HepG2 (cell line): ENCODE results near the gene WWC1. TPM values are rescaled to one million over a fixed set of nuclear protein-coding genes. Genes with fewer than 3 reads are reported as not detected.
A peak's percentile ranks its signal among the peaks of the same experiment; 100 is the strongest.

Experiments used
- ATAC-seq: fragments of 200-7000 bp; cut with Tn5 transposase; 3 replicates; pipeline ENCODE4 v1.9.1; 2020; ENCODE audit warnings: mild to moderate bottlenecking, moderate library complexity
- BruUV-seq: library from RNA; stranded (reverse); fragments of 400-500 nt; replicated peaks from 2 replicates; lab custom pipeline; 2021; lab: Mats Ljungman, UMichigan
- CTCF ChIA-PET: fragments of 300-600 bp; formaldehyde crosslinking; extraction: SDS; loops from one replicate; lab custom pipeline; 2021; ENCODE audit warnings: low total read pairs, inconsistent platforms, low intra/inter-chr PET ratio; lab: Yijun Ruan, JAX
- POLR2A ChIA-PET: fragments of 350-600 bp; sonication (Branson Sonifier 250); formaldehyde crosslinking; loops from one replicate; lab custom pipeline; 2020; ENCODE audit warnings: antibody characterized with exemption, inconsistent platforms; lab: Yijun Ruan, JAX
- DNase-seq: peaks from one replicate; pipeline ENCODE4 v3.0.0-alpha.2; 2015; ENCODE audit warnings: low spot score
- FAIRE-seq: peaks from 3 replicates; lab custom pipeline; 2011; peaks lifted over from hg19 to GRCh38; lab: Jason Lieb, UNC
- H2AFZ ChIP-seq: one replicate; pipeline ENCODE4 v1.6.1; 2011; ENCODE audit warnings: low read length, inconsistent platforms
- H3K27ac ChIP-seq: fragments of 300-600 bp; 3 replicates; pipeline ENCODE4 v1.8.0; 2011; ENCODE audit warnings: mixed run types, mild to moderate bottlenecking, mixed read lengths, low read length, inconsistent platforms; ENCODE audit not compliant: insufficient read depth; ENCODE audit errors: extremely low read length
- H3K27me3 ChIP-seq, 2 experiments: fragments of 200-600 bp in 1 of 2; 2 replicates in 1 of 2; 3 replicates in 1 of 2; pipeline versions ENCODE4 v1.6.0 to v1.8.0; 2011; ENCODE audit warnings: low read length in 2 of 2, mild to moderate bottlenecking in 2 of 2, moderate library complexity in 2 of 2, inconsistent platforms in 1 of 2; ENCODE audit not compliant: insufficient read depth in 2 of 2, control insufficient read depth in 1 of 2
- H3K36me3 ChIP-seq, 2 experiments: fragments of 200-600 bp in 1 of 2; replicated peaks in 1 of 2; 2 replicates in 1 of 2; 3 replicates in 1 of 2; pipeline versions ENCODE4 v1.5.1 to v1.8.0; 2011; ENCODE audit warnings: low read length in 2 of 2, inconsistent platforms in 1 of 2; ENCODE audit not compliant: insufficient read depth in 2 of 2, control insufficient read depth in 1 of 2
- H3K4me1 ChIP-seq: 2 replicates; pipeline ENCODE4 v1.5.1; 2012; ENCODE audit warnings: low read length, inconsistent platforms; ENCODE audit not compliant: insufficient read depth
- H3K4me2 ChIP-seq: 2 replicates; pipeline ENCODE4 v1.6.0; 2011; ENCODE audit warnings: low read depth, low read length, inconsistent platforms
- H3K4me3 ChIP-seq, 3 experiments: fragments of 200-600 bp in 1 of 3; sonication (generic), shearing (Covaris generic) in 1 of 3; replicated peaks in 1 of 3; 2 replicates each; pipeline ENCODE4 v1.5.1; 2011 to 2016; ENCODE audit warnings: low read length in 3 of 3, inconsistent platforms in 2 of 3, low read depth in 2 of 3, mild to moderate bottlenecking in 2 of 3, control low read depth in 1 of 3, mixed read lengths in 1 of 3; ENCODE audit not compliant: insufficient read depth in 1 of 3
- H3K79me2 ChIP-seq: one replicate; pipeline ENCODE4 v1.6.1; 2011; ENCODE audit warnings: low read length, inconsistent platforms; ENCODE audit not compliant: insufficient read depth
- H3K9ac ChIP-seq: 2 replicates; pipeline ENCODE4 v1.6.0; 2011; ENCODE audit warnings: mild to moderate bottlenecking, low read depth, low read length, inconsistent platforms; ENCODE audit not compliant: insufficient read depth
- H3K9me3 ChIP-seq: 2 replicates; pipeline ENCODE4 v1.5.1; 2012; ENCODE audit warnings: mild to moderate bottlenecking, low read length
- H4K20me1 ChIP-seq: 2 replicates; pipeline ENCODE4 v1.6.0; 2011; ENCODE audit warnings: inconsistent platforms, mild to moderate bottlenecking, low read length, moderate library complexity; ENCODE audit not compliant: insufficient read depth
- HOXA7 ChIP-seq: sonication (generic); formaldehyde crosslinking; IDR thresholded peaks from 2 replicates; pipeline ENCODE4 v1.8.1; 2022; ENCODE audit warnings: mild to moderate bottlenecking, missing genetic modification reagents, moderate library complexity
- ZNF121 ChIP-seq: sonication (generic); formaldehyde crosslinking; IDR thresholded peaks from 2 replicates; pipeline ENCODE4 v1.5.0; 2020; ENCODE audit warnings: mild to moderate bottlenecking, missing genetic modification reagents
- ZNF251 ChIP-seq: sonication (generic); formaldehyde crosslinking; IDR thresholded peaks from 2 replicates; pipeline ENCODE4 v1.9.0; 2021; ENCODE audit warnings: mild to moderate bottlenecking, missing genetic modification reagents
- ZNF329 ChIP-seq: sonication (generic); formaldehyde crosslinking; IDR thresholded peaks from 2 replicates; pipeline ENCODE4 v1.9.0; 2021; ENCODE audit warnings: low read depth, mild to moderate bottlenecking, missing genetic modification reagents
- ZNF709 ChIP-seq: sonication (generic); formaldehyde crosslinking; IDR thresholded peaks from 2 replicates; pipeline ENCODE4 v1.5.0; 2020; ENCODE audit warnings: mild to moderate bottlenecking, missing genetic modification reagents
- WGBS: methylation state at CpG from one replicate; pipeline ENCODE4 v1.1.6; 2017; ENCODE audit warnings: low lambda C conversion rate; 5-methylcytosine and 5-hydroxymethylcytosine counted together
- in situ Hi-C: cut with HindIII; loops from 2 replicates; pipeline ENCODE4 v1.10.0; 2017; ENCODE audit warnings: low pct_unique_long_range_greater_than_20kb; ENCODE audit not compliant: extremely low pct_ligation_motif_present
- intact Hi-C: fragments of 100-400 bp; cut with micrococcal nuclease; formaldehyde crosslinking; loops from one replicate; pipeline ENCODE4 v1.10.0; 2022; ENCODE audit not compliant: unreplicated experiment
- polyA plus RNA-seq, 8 experiments: library from polyadenylated mRNA; depleted of rRNA in 3 of 8; stranded (reverse) in 7 of 8; unstranded in 1 of 8; fragments of >200 nt; fragmentation: Illumina TruSeq in 4 of 8; extraction: Trizol in 4 of 8; gene quantifications; 2 replicates each; pipeline versions ENCODE4 v1.2.1 to v1.2.3, GENCODE V29; 2011 to 2016; ENCODE audit warnings: low read depth in 4 of 8, missing spikeins in 1 of 8, mixed read lengths in 1 of 8; ENCODE audit not compliant: insufficient read depth in 1 of 8
- total RNA-seq, 5 experiments: library from RNA; depleted of rRNA; stranded (reverse); fragments of >200 nt; fragmentation: Illumina TruSeq; extraction: Trizol; gene quantifications; 2 replicates each; pipeline ENCODE4 v1.2.3, GENCODE V29; 2016; ENCODE audit warnings: low read depth in 1 of 5
- TF ChIP-seq, protein P1 (sequence below): IDR thresholded peaks from 2 replicates; pipeline ENCODE4 v1.6.1; 2016; ENCODE audit warnings: mild to moderate bottlenecking, missing biosample characterization, missing genetic modification reagents

The WWC1 gene
- total and polyA plus RNA-seq, 2 of the 13 experiments (the other 11 are each of a cell fraction or from before 2014, with no cell fraction given) = 8.3 to 17.9 TPM

- TF ChIP-seq, protein P1, sequence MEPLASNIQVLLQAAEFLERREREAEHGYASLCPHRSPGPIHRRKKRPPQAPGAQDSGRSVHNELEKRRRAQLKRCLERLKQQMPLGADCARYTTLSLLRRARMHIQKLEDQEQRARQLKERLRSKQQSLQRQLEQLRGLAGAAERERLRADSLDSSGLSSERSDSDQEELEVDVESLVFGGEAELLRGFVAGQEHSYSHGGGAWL (CRISPR knock-in tag) = peak; percentile 84
Measured at GRCh38 chr5:168486136-168486879, 194.9 kb downstream of the WWC1 start, which contains the start of gene RARS1 (continued).

DNA sequence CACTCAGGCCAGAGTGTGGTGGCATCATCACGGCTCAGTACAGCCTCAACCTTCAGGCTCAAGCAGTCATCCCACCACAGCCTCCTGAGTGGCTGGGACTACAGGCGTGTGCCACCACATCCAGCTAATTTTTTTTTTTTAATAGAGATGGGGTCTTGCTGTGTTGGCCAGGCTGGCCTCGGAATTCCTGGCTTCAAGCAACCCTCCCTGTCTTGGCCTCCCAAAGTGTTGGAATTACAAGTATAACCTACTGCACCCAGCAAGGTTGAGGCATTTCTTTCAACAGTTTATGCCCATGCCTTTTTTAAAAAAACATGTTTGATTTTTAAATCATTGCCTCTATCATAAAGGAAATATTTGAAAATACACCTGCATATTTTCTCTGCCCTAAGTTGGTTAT is 197.6 kb downstream of the WWC1 start:
- no peak for DNase-seq
- H3K36me3 ChIP-seq = peaks cover 14 to 56% of the 10 kb centered on the region in 2 experiments
- TF ChIP-seq HOXA7 (CRISPR knock-in tag) = no peak
- no peak for TF ChIP-seq ZNF329 (CRISPR knock-in tag)
- no peak for TF ChIP-seq ZNF251 (CRISPR knock-in tag)
- TF ChIP-seq ZNF709 (CRISPR knock-in tag) = no peak
- TF ChIP-seq ZNF121 (CRISPR knock-in tag) = peak; percentile 70

More for the DNA sequence above, 197.6 kb downstream of the WWC1 start:
- H3K4me3 ChIP-seq = no peak overlapping the region
- 97% methylated on average over 3 of the region's 3 CpGs for WGBS
- peaks cover 33% of the 10 kb centered on the region for H3K79me2 ChIP-seq
- H3K4me1 ChIP-seq = peaks cover 22% of the 10 kb centered on the region; the same call in 1 of the 2 replicates
- FAIRE-seq = no peak
- no peaks in the 10 kb centered on the region; a peak in 1 of 5 replicates for H3K27me3 ChIP-seq
- no peak for ATAC-seq
- H3K9me3 ChIP-seq = no peaks in the 10 kb centered on the region
- ChIA-PET POLR2A (no interaction called here), CTCF (no interaction called here)
- intact Hi-C loops (loop anchor here (10.0 kb wide), 1 partner anchor 86 kb away; the partner anchor contains the start of gene PANK3), in situ Hi-C loops (loop anchor here (10.0 kb wide), 1 partner anchor 224 kb away; no protein-coding TSS in a partner anchor)
- no peak overlapping the region for H2AFZ ChIP-seq
- no peak overlapping the region for H3K27ac ChIP-seq
- peaks cover 4% of the 10 kb centered on the region for H4K20me1 ChIP-seq
- H3K9ac ChIP-seq = no peak overlapping the region
- H3K4me2 ChIP-seq = no peak overlapping the region
- no TSS peak for BruUV-seq
